GM10266 (cell line): ENCODE results near the gene DPEP2.

ENCODE experiments used
- DNase-seq: peaks from one replicate; pipeline ENCODE4 v3.0.0; 2012; ENCODE audit errors: extremely low spot score
- TF ChIP-seq, protein P1 (sequence below): IDR thresholded peaks from 2 replicates; pipeline ENCODE4 v1.5.1; 2012; ENCODE audit warnings: mild to moderate bottlenecking, low read depth; ENCODE audit not compliant: control insufficient read depth, insufficient read depth; ENCODE audit errors: missing control alignments

DPEP2 gene

DNA sequence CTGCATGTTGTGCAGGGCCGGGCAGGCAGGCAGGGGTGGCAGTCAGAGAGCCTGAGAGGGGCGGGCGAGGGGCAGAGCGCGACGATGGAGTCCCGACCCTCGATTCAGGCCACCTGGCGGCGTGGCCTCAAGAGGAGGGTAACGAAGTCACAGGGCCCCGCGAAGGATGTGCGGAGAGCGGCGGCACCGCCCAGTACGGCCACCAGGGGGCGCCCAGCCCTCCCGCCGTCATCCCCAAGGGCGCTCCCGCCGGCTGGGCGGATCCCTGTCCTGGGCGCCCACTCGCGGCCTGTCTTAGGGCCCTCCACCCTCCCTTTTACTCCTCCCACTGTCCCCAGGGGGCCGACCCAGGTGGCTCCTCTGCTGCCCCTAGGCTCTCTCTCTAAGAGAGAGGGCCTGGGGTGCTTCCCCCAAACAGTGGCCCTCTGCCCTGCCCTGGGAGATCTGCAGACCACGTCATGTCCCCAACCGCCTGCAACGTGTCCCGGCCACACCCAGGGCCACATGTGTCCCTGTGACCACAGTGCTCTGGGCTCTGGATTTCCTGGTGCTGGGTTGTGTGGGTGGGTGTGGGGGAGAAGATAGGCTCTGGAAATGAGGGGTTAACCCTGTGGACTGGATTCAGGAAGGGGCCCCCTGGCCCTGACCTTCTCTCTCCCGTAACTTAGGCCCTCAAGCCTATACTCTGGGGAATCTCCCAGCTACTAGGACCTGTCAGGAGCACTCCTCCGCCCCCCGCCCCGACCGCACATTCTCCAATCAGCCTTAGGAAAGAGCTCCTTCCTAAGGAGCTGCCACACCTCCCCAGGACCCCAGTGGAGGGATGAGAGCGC, 5.9 kb downstream of the DPEP2 start:
- TF ChIP-seq, protein P1, sequence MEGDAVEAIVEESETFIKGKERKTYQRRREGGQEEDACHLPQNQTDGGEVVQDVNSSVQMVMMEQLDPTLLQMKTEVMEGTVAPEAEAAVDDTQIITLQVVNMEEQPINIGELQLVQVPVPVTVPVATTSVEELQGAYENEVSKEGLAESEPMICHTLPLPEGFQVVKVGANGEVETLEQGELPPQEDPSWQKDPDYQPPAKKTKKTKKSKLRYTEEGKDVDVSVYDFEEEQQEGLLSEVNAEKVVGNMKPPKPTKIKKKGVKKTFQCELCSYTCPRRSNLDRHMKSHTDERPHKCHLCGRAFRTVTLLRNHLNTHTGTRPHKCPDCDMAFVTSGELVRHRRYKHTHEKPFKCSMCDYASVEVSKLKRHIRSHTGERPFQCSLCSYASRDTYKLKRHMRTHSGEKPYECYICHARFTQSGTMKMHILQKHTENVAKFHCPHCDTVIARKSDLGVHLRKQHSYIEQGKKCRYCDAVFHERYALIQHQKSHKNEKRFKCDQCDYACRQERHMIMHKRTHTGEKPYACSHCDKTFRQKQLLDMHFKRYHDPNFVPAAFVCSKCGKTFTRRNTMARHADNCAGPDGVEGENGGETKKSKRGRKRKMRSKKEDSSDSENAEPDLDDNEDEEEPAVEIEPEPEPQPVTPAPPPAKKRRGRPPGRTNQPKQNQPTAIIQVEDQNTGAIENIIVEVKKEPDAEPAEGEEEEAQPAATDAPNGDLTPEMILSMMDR: peak; percentile 96
- peak; percentile 89 for DNase-seq

GRCh38 chr16:67992661-67993206, 6.5 kb downstream of the DPEP2 start:
- DNase-seq: peak; percentile 19
- TF ChIP-seq, protein P1: no peak

- TF ChIP-seq, protein P1: no peak
- DNase-seq: no peak
These were observed 9.3 kb downstream of the DPEP2 start for GRCh38 chr16:67990018-67990386.

GRCh38 chr16:67989322-67990017, 9.8 kb downstream of the DPEP2 start:
- peak; percentile 70 for DNase-seq
- TF ChIP-seq, protein P1: no peak

DNA sequence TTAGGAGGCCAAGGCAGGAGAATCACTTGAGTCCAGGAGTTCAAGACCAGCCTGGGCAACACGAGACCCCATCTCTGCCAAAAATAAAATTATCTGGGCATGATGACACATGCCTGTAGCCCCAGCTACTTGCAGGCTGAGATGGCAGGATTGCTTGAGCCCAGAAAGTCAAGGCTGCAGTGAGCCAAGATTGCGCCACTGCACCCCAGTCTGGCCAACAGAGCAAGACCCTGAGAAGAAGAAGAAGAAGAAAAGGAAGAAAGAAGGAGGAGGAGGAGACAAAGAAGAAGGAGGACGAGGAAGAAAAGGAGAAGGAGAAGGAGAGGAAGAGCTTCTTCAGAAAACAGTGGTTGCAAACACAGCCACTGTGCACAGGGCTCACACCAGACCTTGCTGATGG, 10.6 kb downstream of the DPEP2 start:
- TF ChIP-seq, protein P1: no peak
- no peak for DNase-seq

DNA sequence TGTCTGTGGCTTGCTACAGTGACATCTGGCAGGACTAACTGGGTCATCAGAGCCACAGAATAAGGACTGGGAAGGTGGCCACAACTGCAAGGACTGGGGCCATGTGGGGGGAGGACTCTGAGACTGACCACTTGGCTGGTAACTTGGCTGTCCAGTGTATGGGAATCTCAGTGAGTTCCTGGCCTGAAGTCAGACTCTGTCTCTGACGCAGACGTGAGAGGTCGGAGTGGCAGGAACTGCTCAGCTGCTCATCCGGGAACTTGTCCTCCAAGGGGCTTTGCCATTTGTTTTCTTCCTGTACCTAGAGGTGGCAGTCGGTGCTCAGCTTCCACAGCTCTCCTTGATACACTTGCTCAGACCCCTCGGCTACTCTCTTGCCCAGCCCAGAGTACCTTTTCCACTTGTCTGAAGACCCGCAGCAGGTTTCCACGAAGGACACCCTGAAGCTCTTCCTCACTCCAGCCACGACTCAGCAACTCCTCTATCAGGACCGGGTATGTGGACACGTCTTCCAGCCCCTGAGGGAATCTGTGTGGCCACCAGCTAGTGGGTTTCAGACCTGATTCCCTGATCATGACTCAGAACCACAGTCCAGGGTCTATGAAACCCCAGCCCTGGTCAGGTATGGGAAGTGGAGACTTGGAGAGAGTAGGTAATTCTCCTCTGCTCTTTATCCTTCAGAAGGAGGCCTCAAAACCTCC, 11.7 kb downstream of the DPEP2 start:
- DNase-seq: peak; percentile 3
- TF ChIP-seq, protein P1: no peak
